Uterus (tissue), 4 donors: ENCODE results near the gene KYAT1. TPM values are rescaled to one million over a fixed set of nuclear protein-coding genes. Genes with fewer than 3 reads are reported as not detected.

ENCODE experiments used
- DNase-seq, 2 donors: peaks; one replicate each; pipeline ENCODE4 v3.0.0-alpha.2; 2019 to 2020
- H3K27ac ChIP-seq, 2 donors: fragments of 200-600 bp; sonication (generic); 1 replicate in 1 of 2; 2 replicates in 1 of 2; pipeline ENCODE4 v1.5.1; 2016 to 2018
- H3K27me3 ChIP-seq, 2 donors: fragments of 200-600 bp; sonication (generic); one replicate each; pipeline ENCODE4 v1.5.1; 2018 to 2019; ENCODE audit warnings: control low read depth in 1 of 2
- H3K36me3 ChIP-seq, 2 donors: fragments of 200-600 bp; sonication (generic); one replicate each; pipeline ENCODE4 v1.5.1; 2019; ENCODE audit warnings: control low read depth in 1 of 2
- H3K4me1 ChIP-seq, 2 donors: fragments of 200-600 bp; sonication (generic); one replicate each; pipeline ENCODE4 v1.5.1; 2018 to 2019; ENCODE audit warnings: control low read depth in 1 of 2
- H3K4me3 ChIP-seq, 2 donors: fragments of 200-600 bp; sonication (generic); 1 replicate in 1 of 2; 2 replicates in 1 of 2; pipeline ENCODE4 v1.5.1; 2018 to 2019; ENCODE audit warnings: mild to moderate bottlenecking in 1 of 2
- H3K9me3 ChIP-seq, 2 donors: fragments of 200-600 bp; sonication (generic); one replicate each; pipeline ENCODE4 v1.5.1; 2019; ENCODE audit warnings: control low read depth in 1 of 2
- CTCF ChIP-seq, 4 experiments: fragments of 200-600 bp in 2 of 4; fragments of 450-650 bp in 2 of 4; sonication (generic) in 2 of 4; IDR thresholded peaks; one replicate each; pipeline ENCODE4 v1.5.1; 2016 to 2019; ENCODE audit warnings: antibody characterized with exemption in 4 of 4, mild to moderate bottlenecking in 2 of 4, moderate library complexity in 1 of 4
- POLR2A ChIP-seq, 2 donors: fragments of 450-650 bp; IDR thresholded peaks; one replicate each; pipeline ENCODE4 v1.6.1; 2016; ENCODE audit warnings: antibody characterized with exemption in 2 of 2, mild to moderate bottlenecking in 1 of 2, moderate library complexity in 1 of 2
- intact Hi-C: fragments of 100-400 bp; cut with DNase I; formaldehyde crosslinking; loops from one replicate; pipeline ENCODE4 v1.15.1; 2023; ENCODE audit warnings: low total_unique reads
- total RNA-seq, 4 donors: library from RNA; depleted of rRNA in 3 of 4; stranded (reverse); fragments of >200 nt in 3 of 4; gene quantifications; one replicate each; pipeline versions ENCODE4 v1.1.0 to v1.2.4, GENCODE V29; 2014 to 2023
- donor health status: DM: yes; HTN: yes; CAD: no.

The KYAT1 gene
- total RNA-seq, 4 donors from 2014 or later: 1.5 to 11.0 (median 3.4) TPM

GRCh38 chr9:128892221-128892921 lies 10.6 kb upstream of the KYAT1 start:
- no peaks in the 10 kb centered on the region for H3K9me3 ChIP-seq
- intact Hi-C loops: no loop called here
- peak; percentile 94 to 96 for DNase-seq
- no peak for TF ChIP-seq CTCF (IDR thresholded peaks at IDR 0.05)
- peak; percentile 23 to 41 for TF ChIP-seq POLR2A (IDR thresholded peaks at IDR 0.05)
- peak overlapping the region; percentile 91 to 97 for H3K27ac ChIP-seq
- no peaks in the 10 kb centered on the region for H3K36me3 ChIP-seq
- peak overlapping the region in 1 of 2 donors; percentile 31 for H3K4me3 ChIP-seq
- H3K4me1 ChIP-seq: peaks cover 8 to 35% of the 10 kb centered on the region in 2 donors
- H3K27me3 ChIP-seq: no peaks in the 10 kb centered on the region

- intact Hi-C loops: no loop called here
- DNase-seq: no peak
- Histone ChIP-seq H3K4me1 (peaks cover 8 to 35% of the 10 kb centered on the region in 2 donors), H3K36me3 (no peaks in the 10 kb centered on the region), H3K4me3 (peak overlapping the region in 1 of 2 donors; percentile 19), H3K27me3 (no peaks in the 10 kb centered on the region), H3K9me3 (no peaks in the 10 kb centered on the region), H3K27ac (peak overlapping the region; percentile 91 to 97)
- TF ChIP-seq POLR2A (IDR thresholded peaks at IDR 0.05): no peak
- no peak for TF ChIP-seq CTCF (IDR thresholded peaks at IDR 0.05)
Measured at GRCh38 chr9:128891321-128892220, 9.8 kb upstream of the KYAT1 start.

DNA sequence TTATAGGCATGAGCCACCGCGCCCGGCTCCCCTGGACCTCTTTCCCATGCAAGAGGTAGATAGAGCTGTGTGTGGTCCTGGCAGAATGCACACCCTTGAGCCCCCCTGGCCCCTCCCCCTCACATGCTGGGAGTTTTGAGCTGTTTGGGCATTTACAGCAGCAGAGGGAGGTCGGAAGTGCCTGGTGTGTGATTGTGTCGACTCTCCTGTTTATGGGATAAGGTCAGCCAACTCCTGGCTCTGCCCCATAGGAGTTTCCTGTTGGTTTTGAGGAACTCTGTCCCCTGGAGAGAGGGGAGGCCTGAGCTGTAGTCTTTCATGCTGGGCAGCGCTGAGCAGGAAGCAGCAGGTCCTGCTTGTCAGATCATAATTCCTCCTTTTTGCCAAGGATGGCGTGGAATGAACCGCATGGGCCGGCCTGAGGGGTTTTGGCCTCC lies 6.2 kb upstream of the KYAT1 start:
- intact Hi-C loops: no loop called here
- Histone ChIP-seq H3K9me3 (no peaks in the 10 kb centered on the region), H3K4me3 (no peak overlapping the region), H3K27me3 (no peaks in the 10 kb centered on the region), H3K36me3 (no peaks in the 10 kb centered on the region), H3K27ac (peak overlapping the region; percentile 9 to 96), H3K4me1 (peaks cover 8 to 54% of the 10 kb centered on the region in 2 donors)
- TF ChIP-seq POLR2A (IDR thresholded peaks at IDR 0.05) (no peak), CTCF (IDR thresholded peaks at IDR 0.05) (no peak)
- DNase-seq: peak in 1 of 2 donors; percentile 51

DNA sequence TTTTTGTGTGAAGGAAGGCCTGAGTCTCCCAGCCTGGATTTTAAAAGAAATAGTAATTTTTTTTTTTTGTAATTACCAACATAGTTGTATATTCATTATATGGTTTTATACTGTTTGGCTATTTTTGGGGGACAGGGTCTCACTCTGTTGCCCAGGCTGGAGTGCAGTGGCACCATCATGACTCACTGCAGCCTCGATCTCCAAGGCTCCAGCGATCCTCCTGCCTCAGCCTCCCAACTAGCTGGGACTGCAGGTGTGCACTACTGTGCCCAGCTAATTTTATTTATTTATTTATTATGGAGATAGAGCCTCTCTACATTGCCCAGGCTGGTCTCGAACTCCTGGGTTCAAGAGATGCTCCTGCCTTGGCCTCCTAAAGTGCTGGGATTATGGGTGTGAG lies 5.3 kb upstream of the KYAT1 start:
- TF ChIP-seq CTCF (IDR thresholded peaks at IDR 0.05) (no peak), POLR2A (IDR thresholded peaks at IDR 0.05) (no peak)
- H3K9me3 ChIP-seq: no peaks in the 10 kb centered on the region
- H3K27ac ChIP-seq: peak overlapping the region in 1 of 2 donors; percentile 96
- H3K27me3 ChIP-seq: no peaks in the 10 kb centered on the region
- no peak overlapping the region for H3K4me3 ChIP-seq
- peaks cover 6 to 47% of the 10 kb centered on the region in 2 donors for H3K4me1 ChIP-seq
- H3K36me3 ChIP-seq: no peaks in the 10 kb centered on the region
- no peak for DNase-seq
- intact Hi-C loops: no loop called here
